HG03439 (cell line): ENCODE data around the gene CPA3.

Source experiments
- ATAC-seq: cut with Tn5 transposase; IDR thresholded peaks from one replicate; pipeline ENCODE4 v1.9.1; 2021; ENCODE audit warnings: mild to moderate bottlenecking, moderate library complexity; ENCODE audit not compliant: unreplicated experiment

The CPA3 gene

DNA sequence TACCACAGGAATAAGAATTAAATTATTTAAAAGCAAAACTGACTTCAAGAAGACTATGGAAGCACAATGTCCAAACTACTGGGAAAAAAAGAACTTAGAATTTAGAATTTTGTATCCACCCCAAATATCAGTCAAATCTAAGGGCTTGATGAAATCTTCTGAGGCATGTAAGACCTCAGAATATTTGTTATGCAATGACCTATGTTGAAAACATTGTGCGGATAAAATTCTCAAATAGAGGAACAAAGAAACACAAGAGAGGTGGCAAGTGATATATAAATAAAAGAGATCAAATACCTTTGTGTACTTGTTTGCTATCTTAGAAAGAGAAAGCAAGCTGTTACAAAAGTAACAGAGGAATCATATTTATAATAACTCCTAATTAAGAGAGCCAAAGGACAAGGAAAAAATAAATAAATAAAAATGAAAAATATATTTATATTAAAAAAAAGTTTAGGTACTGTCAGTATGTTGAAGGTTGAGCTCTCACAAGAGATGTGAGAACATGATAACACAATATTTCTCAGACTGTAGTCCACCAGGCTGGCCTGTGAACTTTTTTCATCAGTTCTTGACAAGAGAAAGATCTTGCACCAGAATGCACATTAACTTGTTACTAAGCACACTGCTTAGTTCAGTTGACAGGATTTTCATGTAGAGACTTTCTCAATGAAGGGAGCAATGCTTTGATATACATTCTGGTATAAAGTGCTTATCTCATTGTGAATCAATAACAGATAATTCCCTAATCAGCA, 50.0 kb downstream of the CPA3 start:
- ATAC-seq, result no peak

DNA sequence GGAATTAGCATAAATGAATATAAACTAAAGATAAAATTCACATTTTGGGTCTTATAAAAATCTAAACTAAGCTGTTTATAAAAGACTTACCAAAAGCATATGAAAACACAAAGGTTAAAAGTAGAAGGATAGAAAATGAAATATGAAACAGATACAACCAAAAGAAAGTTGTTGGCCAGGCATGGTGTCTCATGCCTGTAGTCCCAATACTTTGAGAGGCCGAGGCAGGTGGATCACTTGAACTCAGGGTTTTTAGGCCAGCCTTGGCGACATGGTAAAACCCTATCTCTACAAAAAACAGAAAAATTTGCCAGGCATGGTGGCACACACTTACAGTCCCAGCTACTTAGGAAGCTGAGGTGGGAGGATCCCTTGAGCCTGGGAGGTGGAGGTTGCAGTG, 51.0 kb downstream of the CPA3 start:
- no peak for ATAC-seq

DNA sequence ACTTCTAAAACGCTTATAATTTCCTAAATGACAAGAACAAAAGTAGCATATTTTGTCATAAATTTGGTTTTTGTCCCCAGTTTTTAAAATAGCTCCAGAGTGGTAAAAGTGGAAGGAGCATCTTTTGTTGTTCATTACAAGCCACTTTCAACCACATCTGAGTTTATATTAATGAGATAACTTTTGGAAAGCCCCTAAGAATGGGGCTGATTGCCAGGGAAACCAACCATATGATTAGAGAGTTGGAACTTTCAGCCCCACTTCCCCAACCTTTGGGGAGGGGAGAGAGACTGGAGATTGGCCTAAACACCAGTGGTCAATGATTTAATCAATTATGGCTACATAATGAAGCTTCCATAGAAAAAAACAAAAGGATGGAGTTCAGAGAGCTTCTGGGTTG, 57.4 kb downstream of the CPA3 start:
- no peak for ATAC-seq

DNA sequence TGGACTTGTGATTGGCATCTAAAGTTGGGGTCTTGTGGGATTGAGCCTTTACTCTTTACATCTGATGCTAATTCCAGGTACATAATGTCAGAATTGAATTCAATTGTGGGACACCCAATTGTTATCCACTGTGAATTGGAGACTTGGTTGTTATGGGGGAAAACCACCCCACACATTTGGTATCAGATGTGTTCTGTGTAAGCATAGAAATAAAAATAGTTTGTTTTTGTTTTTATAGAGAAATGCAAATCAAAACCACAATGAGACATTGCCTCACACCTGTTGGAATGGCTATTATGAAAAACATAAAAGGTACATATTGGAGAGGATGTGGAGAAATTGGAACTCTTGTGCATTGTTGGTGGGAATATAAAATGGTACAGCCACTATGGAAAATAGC, 58.5 kb downstream of the CPA3 start:
- peak; percentile 59 for ATAC-seq

DNA sequence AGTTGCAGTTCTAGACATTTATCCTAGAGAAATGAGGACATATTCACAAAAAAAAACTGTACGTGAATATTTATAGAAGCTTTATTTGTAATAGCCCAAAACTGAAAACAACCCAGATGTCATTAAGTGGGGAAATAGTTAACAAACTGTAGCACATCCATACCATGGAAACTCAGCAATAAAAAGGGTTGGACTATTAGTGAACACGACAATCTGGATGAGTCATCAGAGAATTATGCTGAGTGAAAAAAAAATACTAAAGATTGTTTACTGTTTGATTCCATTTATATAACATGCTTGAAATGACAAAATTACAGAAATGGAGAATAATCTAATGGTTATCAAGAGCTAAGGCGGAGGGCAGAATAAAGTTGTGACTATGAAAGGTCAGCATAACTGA, 59.5 kb downstream of the CPA3 start:
- no peak for ATAC-seq

DNA sequence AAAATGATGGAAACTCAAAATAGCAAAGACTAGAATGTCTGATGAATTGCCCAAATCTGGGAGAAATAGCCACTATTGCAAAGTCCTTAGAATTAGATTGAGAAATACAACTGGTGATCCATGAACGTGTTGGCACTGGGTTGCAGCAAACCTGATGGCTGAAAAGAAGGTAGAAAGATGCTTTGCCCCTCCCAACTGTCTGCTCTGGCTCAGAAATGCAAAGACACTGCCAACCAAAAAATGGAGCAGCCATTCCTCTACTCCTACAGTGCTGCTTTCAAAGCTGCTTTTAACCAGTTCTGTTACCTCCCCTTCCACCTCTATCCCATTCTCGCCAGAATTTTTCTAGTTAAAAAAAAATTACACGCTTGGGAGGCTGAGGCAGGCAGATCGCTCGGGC, 60.7 kb downstream of the CPA3 start:
- no peak for ATAC-seq

DNA sequence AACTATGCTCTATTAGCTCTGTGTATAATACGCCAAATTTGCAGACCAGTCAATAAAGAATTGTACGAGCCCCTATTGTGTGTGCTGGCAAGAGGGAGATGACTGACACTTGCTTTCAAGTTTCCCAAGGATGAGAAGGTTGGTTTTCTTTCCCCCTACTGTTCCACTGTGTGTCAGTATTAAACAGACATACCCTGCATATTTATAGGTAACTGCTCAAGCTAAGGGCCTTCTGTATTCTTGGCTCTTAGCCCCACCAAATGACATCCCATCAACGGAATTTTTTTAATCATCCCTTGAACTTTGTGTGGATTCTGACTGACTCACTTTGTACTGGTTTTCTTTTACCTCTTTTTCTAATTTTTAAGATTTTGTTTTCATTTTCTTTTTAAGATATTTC, 65.7 kb downstream of the CPA3 start:
- no peak for ATAC-seq

DNA sequence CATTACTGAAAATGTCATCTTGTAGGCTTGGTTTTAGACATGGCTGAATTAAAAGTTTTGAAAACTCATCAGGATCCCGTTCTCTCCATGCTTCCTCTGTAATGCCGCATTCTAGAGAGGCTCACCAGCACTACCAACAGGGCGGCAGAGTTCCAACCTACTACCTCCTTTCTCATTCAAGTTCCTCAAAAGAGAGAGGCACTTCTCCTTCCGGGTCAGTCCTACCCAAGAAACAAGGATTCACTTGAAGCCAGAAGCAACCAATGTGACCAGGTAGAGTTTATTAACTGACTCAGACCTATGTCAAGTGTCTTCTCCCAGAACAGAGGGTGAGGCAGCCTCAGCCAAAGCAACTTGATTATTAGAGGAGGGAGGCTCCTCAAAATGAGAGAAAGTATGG, 66.5 kb downstream of the CPA3 start:
- ATAC-seq, result no peak

DNA sequence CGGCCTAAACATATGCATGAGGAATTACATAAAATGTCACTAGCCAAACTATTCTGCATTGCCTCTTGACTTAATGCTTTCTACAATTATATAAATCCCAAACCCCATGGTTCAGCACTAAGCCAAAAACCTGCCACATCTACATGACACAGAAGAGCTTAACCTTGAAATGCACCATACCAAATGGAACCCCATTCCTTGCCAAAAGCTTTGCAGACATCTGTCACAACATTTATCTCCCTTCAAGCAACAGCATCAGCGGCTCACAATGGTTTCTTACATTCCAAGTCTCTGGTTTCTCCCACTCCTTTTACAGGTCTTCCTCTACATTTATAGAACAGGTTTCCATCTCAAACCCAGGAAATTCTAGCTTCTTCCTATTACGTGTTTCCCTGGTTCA, 67.9 kb downstream of the CPA3 start:
- no peak for ATAC-seq

DNA sequence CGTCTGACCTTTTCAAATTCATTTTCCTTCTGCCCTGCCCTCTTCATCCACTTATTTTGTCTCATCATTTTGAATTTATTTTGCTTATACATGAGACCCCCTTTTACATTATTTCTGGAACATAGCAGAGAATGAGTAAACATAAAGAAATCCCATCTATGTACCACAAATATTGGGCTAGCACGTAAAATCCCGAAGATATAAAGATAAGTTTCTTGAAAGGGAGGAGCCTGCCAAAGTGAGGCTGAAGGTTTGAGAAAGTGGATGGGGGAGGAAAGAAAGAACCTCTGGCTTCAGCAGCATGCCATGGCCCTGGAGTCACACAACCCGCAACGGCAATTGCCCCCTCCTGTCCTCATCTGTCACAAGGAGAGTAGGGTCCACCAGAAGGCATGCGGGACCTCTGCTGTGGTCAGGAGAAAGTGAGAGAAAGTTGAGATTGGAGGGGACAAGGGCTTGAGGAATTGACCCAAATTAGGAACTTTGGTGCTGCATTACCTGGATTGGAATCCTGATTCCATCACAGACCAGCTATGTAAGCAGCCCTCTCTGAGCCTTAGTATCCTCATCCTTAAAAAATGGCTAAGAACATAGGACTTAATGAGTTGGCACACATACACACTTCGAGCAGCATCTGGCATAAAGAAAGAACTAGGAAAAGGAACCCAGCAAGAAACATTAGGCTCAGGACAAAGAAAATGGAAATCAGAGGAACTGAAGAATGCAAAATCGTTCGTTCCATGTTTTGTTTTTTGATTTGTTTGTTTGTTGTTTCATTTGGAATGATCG, 72.6 kb downstream of the CPA3 start:
- ATAC-seq, result no peak

DNA sequence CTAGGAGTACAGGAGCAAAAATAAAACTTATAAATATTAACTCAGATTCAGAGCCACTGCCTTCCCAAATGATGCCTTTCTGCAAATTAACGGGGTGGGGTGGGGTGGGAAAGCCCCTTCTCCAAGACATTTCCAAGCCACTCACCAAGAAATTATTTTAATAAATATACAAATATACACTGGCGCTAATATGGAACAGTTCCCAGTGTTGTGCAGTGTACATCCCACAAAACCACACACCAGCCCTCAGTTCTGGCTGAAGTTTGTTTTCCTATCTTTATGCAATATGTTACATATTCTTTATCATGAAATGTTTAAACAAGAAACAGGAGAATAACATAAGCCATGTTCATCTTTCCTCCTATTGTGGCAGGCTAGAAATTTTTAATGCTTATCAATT, 73.2 kb downstream of the CPA3 start:
- no peak for ATAC-seq

DNA sequence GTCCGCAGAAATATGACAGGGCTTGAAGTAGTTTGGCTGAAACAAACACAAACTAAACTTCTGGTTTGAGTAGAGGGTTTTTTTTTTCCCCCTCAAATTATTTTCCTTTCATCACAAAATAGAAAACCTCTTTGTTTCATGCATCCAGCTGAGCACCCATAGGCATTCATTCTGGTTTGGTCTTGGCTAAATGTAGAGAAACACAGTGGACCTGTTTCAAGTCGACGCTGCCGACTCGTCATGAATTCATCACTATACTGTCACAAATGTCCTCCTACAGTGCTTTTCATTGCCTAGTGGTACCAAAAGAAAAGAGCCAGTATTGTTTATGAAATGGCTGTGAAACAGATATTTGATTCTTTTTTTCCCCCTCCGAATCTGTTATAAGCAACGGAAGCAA, 73.8 kb downstream of the CPA3 start:
- ATAC-seq, result no peak

DNA sequence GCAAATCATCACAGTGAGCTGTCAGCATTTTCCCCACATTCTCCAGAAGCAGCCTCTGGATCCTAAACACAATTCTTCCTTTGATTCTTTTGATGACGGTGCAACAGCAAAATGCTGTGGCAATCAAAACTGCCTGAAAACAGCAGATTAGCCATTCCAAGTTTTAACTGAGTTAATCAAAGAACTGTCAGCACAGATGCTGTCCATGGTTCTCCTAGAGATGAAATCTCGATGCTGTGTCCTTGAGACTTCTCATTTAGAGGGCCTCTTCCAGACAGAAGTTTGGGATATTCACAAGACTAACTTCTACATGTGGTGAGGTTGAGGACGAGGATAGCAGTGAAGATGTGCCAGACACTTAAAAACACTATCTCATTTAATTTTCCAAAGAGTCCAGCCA, 75.9 kb downstream of the CPA3 start:
- ATAC-seq, result no peak

DNA sequence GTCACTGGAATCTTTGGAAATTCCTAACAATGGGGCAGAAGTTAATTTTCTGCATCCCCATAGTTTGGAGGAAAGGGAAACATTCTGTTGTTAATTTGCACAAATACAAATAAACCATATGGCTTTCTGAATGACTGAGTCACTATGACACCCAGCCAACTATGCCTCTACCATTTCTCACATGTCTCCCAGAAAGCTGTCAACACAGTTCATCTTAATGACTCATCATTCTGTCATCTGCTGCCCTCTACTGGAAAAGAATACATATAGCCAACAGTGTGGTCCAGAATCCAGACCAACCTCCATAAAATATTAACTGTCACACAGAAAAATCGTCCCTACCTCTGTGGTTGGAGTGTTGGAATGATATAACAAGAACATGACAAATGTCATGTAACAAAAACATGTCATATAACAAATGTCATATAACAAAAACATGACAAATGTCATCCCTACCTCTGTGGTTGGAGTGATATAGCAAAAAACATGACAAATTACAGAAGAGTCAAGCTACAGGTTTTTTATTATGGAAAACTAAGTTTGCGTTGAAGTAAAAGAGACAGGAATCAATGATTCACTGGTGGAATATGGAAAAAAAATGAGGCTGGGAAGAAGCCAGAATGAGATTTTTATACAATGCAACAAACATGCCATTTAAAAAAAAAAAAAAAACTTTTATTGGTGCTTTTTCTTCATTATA, 78.6 kb downstream of the CPA3 start:
- peak; percentile 96 for ATAC-seq

DNA sequence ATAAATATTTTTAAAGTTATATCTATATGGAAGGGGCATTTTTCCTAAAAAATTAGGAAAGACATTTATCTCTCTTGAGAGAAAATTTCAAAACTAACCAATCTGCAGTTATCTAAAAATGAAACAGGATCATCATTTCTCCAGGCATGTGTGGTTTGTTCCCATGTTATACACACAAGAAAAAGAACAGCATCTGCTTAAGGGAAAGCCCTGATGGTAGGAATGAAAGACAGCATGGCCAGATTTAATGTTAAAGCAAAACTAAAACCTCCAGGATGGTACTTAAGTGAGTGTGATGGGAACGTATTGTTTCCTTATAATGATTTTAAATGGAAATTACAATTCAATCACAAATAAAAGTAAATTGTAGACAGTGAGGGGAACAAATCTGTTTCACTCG, 80.0 kb downstream of the CPA3 start:
- ATAC-seq, result no peak
